Activated CD4-positive, alpha-beta T cell treated with anti-CD3 and anti-CD28 coated beads, Interleukin-2, amount 50 U/mL, for 48 hours (primary cell): ENCODE measurements around the gene SMIM20.
"Not testable (repeated sequence)": the region's sequence is repeated elsewhere in the genome, so short reads cannot be mapped to it uniquely, and the experiment has no call there.

ENCODE experiments used
- DNase-seq, 2 experiments: peaks; one replicate each; pipeline ENCODE4 v3.0.0-alpha.2; 2020

The SMIM20 gene

GRCh38 chr4:25913851-25914669 lies at the start of gene SMIM20:
Gene SMIM20 (plus strand): TSS chr4:25914220. CDS start chr4:25914314, 94 bp downstream.
- DNase-seq: peak; percentile 84 to 88

DNA sequence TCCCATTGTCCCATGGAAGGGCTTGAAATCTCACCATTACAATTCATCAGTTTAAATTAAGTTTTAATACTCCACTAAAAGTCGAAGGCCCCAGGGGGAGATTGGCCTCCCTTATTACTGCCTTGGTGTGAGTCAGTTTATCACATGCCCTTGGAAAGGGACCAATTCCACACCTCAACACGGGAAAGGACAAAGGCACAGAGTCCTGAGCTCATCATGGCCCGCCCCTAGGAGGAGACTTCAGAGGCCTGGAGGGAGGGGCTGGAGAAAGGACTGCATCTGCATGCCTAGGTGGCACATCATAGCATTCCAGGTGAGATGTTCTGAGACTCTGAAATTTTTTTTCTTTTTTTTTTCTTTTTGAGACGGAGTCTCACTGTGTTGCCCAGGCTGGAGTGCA lies 48.4 kb upstream of the SMIM20 start:
- DNase-seq: no peak

DNA sequence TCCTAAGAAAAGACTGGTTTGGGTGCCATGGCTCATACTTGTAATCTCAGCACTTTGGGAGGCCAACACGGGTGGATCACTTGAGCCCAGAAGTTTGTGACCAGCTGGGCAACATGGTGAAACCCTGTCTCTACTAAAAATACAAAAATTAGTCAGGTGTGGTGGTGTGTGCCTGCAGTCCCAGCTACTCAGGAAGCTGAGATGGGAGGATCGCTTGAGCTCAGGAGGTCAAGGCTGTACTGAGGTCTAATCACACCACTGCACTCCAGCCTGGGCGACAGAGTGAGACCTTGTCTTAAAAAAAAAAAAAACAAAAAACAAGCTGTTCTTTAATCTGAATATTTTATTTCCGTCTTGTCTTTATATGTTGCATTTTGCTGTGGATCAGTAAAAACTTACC lies 47.6 kb upstream of the SMIM20 start:
- DNase-seq: not testable (repeated sequence)

- no peak for DNase-seq
These were observed 46.2 kb upstream of the SMIM20 start for GRCh38 chr4:25867781-25868294.

DNA sequence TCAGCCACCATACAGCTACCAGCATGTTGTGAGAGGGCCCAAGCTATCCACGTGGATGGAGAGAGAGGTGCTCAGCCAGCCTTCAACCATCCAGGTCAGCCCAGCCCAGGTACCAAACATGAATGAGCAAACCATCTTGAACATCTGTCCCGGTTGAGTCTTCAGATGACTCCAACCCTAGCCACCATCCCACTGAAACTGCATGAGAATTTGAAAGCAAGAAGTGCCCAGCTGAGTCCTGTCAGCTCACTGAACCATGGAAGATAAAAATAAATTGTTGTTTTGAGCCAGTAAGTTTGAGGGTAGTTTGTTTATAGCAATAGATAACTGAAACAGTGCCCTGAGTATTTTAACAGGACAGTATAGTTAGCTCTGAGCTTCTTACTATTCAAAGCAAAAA lies 43.9 kb upstream of the SMIM20 start:
- no peak for DNase-seq

DNA sequence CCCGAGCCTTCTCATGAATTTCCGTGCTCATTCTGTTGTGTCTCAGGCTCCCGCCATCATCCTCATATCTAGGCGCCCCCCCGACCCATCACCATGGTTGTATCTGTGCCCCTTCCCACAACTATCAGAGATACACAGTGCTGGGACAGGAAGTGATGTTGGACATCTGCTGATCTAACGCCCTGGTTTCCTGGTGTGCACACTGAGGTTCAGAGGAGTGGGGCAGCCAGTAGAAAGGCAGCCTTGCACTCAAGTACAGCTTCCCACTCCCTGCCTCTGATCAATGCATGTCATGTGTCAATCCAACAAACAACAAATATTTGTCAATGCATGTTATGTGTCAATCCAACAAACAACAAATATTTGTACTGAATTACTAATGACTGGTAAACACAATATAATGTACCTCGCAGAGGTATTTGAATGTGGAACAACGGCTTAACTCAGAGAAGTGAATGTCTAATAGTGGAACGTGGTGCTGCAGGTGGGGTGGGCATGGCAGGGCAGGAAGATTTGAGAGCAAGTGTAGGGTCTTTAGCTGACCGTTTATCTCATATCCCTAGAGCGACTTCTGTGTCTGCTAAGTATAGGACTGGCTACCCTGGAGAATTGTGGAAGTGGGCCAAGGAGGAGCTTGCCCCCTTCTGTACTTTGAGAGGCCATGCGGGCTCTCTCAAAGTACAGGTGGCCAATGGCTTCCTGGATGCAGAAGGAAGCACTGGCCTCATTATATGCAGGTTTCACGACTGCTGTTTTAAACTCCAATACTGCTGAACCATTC lies 41.0 kb upstream of the SMIM20 start:
- no peak for DNase-seq

DNA sequence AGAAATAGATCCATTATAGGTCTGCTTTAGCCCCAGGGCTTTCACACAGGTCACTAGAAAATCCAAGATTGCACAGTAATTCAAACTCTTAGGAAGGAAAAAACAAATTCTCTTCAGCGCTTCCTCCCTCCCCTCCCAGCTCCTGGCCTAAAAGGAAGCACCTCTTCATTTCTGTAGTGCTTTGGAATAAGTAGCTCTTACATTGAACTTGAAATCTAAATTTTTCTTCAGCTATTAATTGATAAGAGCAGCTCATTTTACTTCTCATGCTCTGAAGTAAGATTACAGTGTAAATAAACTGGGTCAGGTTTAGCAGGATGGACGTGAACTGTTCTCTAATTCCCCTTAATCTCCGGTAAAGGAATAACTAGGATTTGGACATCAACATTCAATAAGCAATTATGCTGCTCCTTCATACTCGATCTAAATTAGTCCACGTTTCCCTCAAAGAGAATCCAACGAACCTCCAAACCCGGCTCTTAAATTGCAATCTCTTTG lies 40.3 kb upstream of the SMIM20 start:
- no peak for DNase-seq

GRCh38 chr4:25874655-25875054 lies 39.4 kb upstream of the SMIM20 start:
- no peak for DNase-seq

DNA sequence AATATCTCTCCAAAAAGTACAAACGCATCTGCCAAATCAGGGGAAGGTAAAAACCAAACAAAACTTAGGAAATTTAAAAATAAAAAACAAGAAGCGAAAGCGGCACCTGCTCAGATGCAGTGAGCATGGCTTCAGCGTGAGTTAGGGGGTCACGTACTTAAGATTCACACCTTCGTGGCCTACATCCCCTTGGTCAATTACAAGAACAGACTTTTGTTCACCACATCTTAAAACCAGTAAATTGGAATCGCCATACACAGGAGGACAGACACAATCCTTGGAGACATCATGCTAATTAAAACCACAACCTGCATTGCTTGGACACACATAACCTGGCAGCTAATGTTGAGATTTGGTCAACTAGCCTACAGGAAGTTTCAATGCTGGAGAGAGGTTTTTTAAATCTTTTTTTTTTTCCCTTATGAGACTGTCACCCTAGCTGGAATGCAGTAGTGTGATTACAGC lies 38.7 kb upstream of the SMIM20 start:
- no peak for DNase-seq

DNA sequence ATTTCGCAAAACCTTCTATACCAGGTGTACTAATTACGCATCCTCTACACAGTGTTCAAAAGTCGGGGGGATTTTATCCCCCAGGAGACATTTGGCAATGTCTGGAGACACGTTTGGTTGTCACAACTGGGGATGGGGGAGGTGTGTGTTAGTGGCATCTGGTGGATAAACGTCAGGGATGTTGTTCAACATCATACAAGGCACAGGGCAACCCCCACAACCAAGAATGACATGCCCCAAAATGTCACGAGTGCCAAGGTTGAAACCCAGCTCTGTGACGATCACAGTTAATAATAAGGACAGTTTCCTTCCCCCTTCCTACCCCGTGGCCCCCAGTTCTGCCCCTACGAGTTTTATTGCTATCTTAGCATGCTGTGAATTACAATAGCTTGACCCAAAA lies 35.3 kb upstream of the SMIM20 start:
- DNase-seq: no peak

DNA sequence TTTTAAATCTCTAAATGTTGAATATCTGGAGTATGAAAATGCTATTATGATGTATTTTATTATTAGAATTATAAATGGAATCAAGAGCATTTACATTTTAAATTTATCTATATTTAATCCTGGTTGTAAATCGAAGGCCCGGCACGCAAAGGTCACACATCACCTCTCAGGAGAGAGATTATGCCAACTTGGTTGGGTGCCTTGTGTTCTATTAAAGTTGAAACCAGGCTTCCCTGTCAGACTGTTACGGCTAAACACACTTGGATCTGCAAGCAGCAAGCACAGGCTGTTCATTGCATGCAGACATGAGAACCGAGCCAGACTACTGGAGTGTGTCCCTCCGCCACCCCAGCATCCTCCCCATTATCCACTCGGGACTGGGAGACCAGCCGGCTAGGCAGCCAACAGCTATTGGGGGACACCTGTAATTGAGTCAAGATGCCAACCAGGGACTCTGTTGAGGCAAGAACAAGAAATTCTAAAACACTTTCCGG lies 34.9 kb upstream of the SMIM20 start:
- no peak for DNase-seq

GRCh38 chr4:25879587-25879986 lies 34.4 kb upstream of the SMIM20 start:
- no peak for DNase-seq

DNA sequence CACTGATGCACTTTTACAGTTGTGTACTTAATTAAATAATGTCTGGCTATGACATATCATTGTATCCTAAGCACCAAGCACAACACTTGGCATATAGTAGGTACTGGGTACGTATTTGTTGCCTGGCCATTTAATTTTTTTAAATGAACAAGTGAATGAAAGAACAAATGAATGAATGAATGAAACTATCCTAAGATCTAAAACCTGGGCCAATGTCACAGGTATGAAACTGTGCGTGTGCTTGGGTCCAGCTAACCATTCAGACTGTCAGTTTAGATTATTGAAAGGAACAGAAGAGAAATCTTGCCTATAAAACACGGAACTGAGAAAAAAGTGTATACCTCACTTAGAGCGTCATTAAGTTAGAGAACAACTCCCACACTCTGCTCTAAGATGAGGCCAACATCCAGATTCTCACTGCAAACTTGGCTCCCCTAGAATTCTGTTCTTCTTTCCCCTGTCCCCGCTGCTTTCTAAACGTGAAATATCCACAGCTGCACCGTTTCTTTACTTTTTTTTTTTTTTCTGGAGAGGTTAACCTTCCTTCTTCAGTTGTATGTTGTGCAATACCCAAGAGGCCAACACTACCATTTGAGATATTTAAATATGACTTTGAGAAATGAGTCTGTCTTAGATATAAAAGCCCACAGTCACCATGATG lies 33.9 kb upstream of the SMIM20 start:
- DNase-seq: no peak

GRCh38 chr4:25881193-25881592 lies 32.8 kb upstream of the SMIM20 start:
- no peak for DNase-seq

DNA sequence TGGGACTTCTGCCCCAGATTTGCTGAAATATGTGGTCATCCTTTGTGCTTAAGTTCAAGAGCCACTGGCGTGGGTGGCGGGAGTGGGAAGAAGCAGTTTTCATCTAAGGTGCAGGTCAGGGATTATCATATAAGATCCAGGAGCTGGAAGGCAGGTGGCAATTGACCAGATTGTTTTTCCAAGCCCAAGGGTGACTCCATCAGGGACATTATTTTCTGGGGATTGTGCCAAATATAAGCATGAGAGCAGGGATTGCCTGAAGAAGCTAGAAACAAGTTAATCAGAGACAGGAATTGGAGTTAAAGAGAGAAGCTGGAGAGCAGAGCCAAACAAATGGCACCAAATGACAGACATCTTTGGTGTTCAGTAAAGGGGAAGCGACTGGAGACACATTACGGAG lies 31.8 kb upstream of the SMIM20 start:
- no peak for DNase-seq

DNA sequence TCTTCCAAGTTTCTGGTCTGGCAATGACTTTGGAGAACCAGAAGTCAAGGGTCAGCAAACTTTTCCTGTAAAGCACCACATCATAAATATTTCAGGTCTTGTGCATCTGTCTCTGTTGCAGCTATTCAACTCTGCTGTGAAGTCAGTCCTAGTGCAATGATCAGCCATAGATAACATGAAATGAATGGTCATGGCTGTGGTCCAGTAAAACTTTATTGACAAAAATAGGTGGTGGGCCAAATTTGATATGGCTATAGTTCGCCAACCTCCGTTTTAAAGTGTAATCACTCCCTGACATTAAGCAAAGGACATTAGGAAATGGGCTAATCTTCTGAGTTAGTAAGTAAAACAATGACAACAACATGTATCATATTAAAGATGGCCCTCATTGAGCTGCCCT lies 30.5 kb upstream of the SMIM20 start:
- DNase-seq: no peak

GRCh38 chr4:25884031-25884782 lies 29.8 kb upstream of the SMIM20 start:
- DNase-seq: no peak

- no peak for DNase-seq
These were observed 25.2 kb upstream of the SMIM20 start for GRCh38 chr4:25888781-25889180.

DNA sequence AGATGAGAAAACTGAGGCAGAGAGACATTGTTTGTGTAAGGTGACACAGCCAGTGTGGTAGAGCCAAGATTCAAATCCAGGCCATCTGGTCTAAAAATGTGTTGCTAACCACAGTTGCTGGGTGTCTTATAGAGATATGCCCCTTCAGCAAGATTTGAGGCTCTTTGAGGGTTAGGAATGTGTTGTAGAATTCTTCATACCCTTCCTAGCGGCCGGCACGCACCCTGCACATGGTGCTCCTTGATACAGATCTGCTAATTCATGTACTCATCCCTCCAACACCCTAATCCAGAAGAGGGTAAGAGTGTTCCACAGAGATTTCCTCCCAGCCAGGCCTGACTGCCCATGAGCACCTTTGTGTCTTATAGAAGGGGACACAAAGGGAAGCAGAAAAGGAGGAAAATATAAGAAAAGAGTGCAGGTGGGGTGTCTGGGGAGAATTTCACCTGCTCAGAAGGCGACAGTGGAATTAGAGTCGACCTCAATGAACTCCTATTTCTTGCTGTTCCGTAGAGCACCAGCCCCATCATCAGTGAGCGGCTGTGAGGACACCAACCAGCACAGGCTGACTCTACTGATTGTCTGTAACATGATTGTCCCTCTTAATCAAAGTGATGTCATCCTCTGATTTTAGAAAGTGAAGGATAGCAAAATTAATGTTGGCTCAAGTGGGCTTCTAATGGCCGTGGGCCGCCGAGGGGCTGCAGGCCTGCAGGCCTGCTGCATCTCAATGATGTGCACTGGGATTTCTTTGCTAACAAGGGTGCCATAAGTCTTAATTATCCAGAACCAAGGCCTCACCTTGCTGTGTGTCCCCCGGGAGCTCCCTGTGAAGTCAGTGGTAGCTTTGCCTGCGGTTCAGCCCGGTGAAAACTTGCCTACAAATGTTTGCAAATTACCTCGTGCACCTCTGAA lies 24.2 kb upstream of the SMIM20 start:
- no peak for DNase-seq

DNA sequence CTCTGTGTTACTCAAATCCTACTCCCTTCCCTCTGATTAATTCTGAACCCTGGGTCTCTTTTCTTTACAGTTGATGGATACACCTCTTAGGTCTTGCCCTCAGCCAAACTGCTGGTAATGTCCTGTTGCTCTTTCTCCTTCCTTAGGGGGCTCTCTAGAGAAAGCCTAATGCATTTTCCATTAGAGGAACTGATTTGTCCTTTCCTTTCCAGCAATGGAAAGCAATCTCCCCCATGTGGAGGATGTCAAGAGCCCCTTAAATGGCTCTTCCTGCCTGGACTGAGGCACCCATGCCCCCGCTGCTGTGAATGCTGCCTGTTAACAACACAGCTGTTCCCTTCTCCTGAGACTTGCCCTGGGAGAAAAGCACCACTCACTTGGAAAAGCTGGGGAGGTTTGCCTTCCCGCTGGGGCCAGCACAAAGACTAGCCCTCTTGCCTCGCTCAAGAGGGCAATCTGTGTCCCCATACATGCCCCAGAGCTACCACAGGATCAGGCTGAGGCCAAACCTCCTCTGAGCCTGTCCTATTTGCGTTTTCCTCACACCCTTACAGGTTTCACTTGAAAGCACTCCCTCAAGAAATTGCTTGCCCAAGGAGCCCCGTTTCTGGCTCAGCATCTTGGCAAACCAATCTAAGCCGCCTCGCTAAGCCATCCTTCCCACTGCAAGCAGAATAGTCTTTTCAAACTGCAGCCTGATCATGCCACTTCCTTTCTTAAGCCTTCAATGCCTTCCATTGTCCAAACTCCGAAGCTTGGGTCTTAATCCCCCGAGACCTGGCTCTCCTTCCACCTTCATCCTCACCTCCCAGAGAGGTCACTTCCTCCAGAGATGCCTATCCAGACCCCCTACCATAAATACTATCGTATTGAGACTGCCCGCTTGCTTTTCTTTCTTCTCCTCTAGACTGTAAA lies 23.2 kb upstream of the SMIM20 start:
- DNase-seq: no peak
